SH-SY5Y (cell line): ENCODE results near the gene GRIK3.

Experiments
- GATA2 ChIP-seq: IDR thresholded peaks from 2 replicates; pipeline ENCODE4 v1.6.1; 2011; ENCODE audit warnings: mild to moderate bottlenecking, low read depth, low read length
- GATA3 ChIP-seq: IDR thresholded peaks from 2 replicates; pipeline ENCODE4 v1.6.1; 2011; ENCODE audit warnings: low read depth, mild to moderate bottlenecking, low read length, moderate library complexity

- TF ChIP-seq GATA2 (no peak), GATA3 (no peak)
Measured at GRCh38 chr1:36855699-36856494, 178.4 kb downstream of the GRIK3 start.
